Umbilical cord (tissue), 1 donor: ENCODE measurements around the gene FCAR. TPM values are rescaled to one million over a fixed set of nuclear protein-coding genes. Genes with fewer than 3 reads are reported as not detected.

Experiments used
- total RNA-seq: library from RNA; depleted of rRNA; stranded (reverse); fragments of >200 nt; gene quantifications from one replicate; pipeline ENCODE4 v1.2.3, GENCODE V29; 2014; ENCODE audit warnings: low replicate concordance; ENCODE audit not compliant: insufficient read depth

The FCAR gene
- total RNA-seq, 1 donor from 2014 or later, result not detected

Other genes with a start within 250 kb of the FCAR start
- gene LILRB1, start 243.8 kb upstream of the FCAR start, total RNA-seq, result 0.72 TPM
- 4.6 TPM for gene LILRB4, start 211.2 kb upstream of the FCAR start, total RNA-seq
- gene KIR3DL3, start 149.8 kb upstream of the FCAR start, total RNA-seq, result 0.24 TPM
- gene KIR2DL3, start 135.7 kb upstream of the FCAR start, total RNA-seq, result 1.7 TPM
- not detected for gene KIR2DL1, start 104.4 kb upstream of the FCAR start, total RNA-seq
- gene KIR2DL4, start 70.6 kb upstream of the FCAR start, total RNA-seq, result not detected
- gene KIR3DL1, start 57.8 kb upstream of the FCAR start, total RNA-seq, result 1.7 TPM
- gene KIR2DS4, start 41.6 kb upstream of the FCAR start, total RNA-seq, result 0.72 TPM
- 0.72 TPM for gene KIR3DL2, start 23.8 kb upstream of the FCAR start, total RNA-seq
- gene NCR1, start 31.9 kb downstream of the FCAR start, total RNA-seq, result not detected
- gene NLRP7, start 73.3 kb downstream of the FCAR start, total RNA-seq, result 0.24 TPM
- gene NLRP2, start 92.1 kb downstream of the FCAR start, total RNA-seq, result 9.6 TPM
- not detected for gene GP6, start 164.0 kb downstream of the FCAR start, total RNA-seq
- gene RDH13, start 188.9 kb downstream of the FCAR start, total RNA-seq, result 17.3 TPM
- gene EPS8L1, start 201.6 kb downstream of the FCAR start, total RNA-seq, result 5.8 TPM
- gene PPP1R12C, start 243.4 kb downstream of the FCAR start, total RNA-seq, result 31.3 TPM